ENCODE results near the gene CAMTA1.

- TF ChIP-seq EZH2 (IDR thresholded peaks at IDR 0.05; ENCODE audit: low read length) = no peak
- TF ChIP-seq CTCF (optimal IDR thresholded peaks at IDR 0.05 in 1 of 3, IDR thresholded peaks at IDR 0.05 in 1 of 3, conservative IDR thresholded peaks at IDR 0.05 in 1 of 3; ENCODE audit: extremely low read depth in 1 of 3, insufficient read depth in 2 of 3, low read length in 3 of 3) = no peak
These were observed 251.1 kb downstream of the CAMTA1 start for GRCh38 chr1:7036386-7036785.

All from keratinocyte (primary cell).